GM12873 (cell line): ENCODE results near the gene CAB39.

Experiments
- CTCF ChIP-seq: IDR thresholded peaks from 2 replicates; pipeline ENCODE4 v1.5.1; 2012; ENCODE audit warnings: low read depth, mild to moderate bottlenecking, moderate library complexity, low read length, control low read depth; ENCODE audit not compliant: insufficient read depth; ENCODE audit errors: missing control alignments

The CAB39 gene

GRCh38 chr2:230811508-230811907 is 98.9 kb downstream of the CAB39 start:
- TF ChIP-seq CTCF, result no peak

- TF ChIP-seq CTCF, result no peak
Measured at GRCh38 chr2:230812033-230812432, 99.4 kb downstream of the CAB39 start.

GRCh38 chr2:230814616-230815015 is 102.0 kb downstream of the CAB39 start:
- TF ChIP-seq CTCF, result peak; percentile 55

GRCh38 chr2:230815088-230815487 is 102.4 kb downstream of the CAB39 start:
- no peak for TF ChIP-seq CTCF

- no peak for TF ChIP-seq CTCF
Measured at GRCh38 chr2:230816735-230817134, 104.1 kb downstream of the CAB39 start.

- no peak for TF ChIP-seq CTCF
Measured at GRCh38 chr2:230819433-230819832, 106.8 kb downstream of the CAB39 start.

- no peak for TF ChIP-seq CTCF
Measured at GRCh38 chr2:230821261-230821990, 108.8 kb downstream of the CAB39 start.
